GM19099 (cell line): ENCODE data around the gene SEMA3A.

ENCODE experiments used
- POLR2A ChIP-seq: IDR thresholded peaks from 3 replicates; pipeline ENCODE4 v1.6.1; 2011; ENCODE audit warnings: low read depth; ENCODE audit not compliant: insufficient read length; ENCODE audit errors: extremely low read depth

SEMA3A gene

GRCh38 chr7:84194484-84195271, at the start of gene SEMA3A:
Gene SEMA3A, minus strand, starts transcription at chr7:84194789. Its CDS starts 203 bp downstream, at chr7:84194586.
- TF ChIP-seq POLR2A: no peak

GRCh38 chr7:84238596-84238995, 44.0 kb upstream of the SEMA3A start:
- no peak for TF ChIP-seq POLR2A

DNA sequence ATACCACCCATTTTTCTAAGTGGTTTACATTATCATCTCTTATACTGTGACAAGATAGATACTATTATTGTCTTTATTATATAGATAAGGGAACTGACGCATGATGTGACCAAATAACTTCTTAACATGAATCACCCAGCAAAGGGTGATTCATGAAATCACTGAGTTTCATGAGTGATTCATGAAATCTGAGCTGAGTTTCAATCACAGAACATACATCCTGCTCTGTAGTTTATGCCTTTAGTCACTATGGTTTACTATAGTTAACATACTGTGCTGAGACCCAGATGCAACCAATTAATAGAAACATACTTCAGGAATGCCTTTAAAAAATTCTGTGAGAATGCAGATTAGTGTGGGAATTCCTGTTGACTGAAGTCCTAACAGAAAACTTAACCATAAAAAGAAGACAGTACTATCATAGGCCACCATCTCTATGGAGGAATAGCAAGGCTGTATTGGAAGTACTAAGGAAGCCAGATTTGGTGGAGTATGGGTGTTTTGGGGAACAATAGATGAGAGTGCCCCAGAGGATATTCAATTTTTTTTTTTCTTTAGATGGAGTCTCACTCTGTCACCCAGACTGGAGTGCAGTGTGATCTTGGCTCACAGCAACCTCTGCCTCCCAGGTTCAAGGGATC, 43.1 kb upstream of the SEMA3A start:
- no peak for TF ChIP-seq POLR2A

GRCh38 chr7:84236398-84236797, 41.8 kb upstream of the SEMA3A start:
- TF ChIP-seq POLR2A: no peak

DNA sequence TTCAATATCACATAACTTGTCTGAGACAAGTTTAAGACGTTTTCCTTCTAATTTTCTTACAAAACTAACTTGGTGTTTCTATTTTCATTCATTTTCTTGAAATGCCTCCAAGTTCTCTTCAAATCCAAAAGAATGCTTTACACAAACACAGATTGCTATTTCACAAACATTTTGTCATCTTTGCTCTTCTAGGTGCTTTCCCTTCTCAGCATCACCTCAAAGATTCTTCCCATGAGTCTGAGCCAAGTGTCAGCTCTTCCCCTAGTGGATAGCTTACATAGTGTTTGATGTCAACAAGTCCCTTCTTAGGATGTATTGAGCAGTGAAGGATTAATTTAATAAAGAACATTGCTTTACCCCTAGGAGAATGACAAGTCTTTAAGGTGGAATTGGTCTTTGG, 38.1 kb upstream of the SEMA3A start:
- TF ChIP-seq POLR2A: no peak

GRCh38 chr7:84231157-84231556, 36.6 kb upstream of the SEMA3A start:
- TF ChIP-seq POLR2A: no peak

GRCh38 chr7:84230491-84230890, 35.9 kb upstream of the SEMA3A start:
- TF ChIP-seq POLR2A: no peak

DNA sequence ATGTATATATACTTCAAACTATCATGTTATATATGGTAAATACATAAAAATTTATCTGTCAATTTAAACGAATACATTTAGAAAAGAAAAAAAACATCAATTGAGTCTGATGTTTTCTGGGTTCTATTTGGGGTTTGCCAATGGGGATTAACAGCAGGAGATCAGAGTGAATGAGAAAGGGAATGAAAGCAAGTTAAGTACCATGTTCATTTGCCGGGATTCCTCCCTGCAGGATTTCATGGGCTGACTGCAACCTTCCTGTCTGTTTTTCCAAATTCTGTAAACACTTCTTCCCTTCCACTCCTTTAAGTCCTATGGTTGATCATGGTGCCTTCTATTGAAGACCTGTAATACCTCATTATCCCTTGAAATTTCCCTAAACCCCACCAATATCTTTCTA, 33.9 kb upstream of the SEMA3A start:
- no peak for TF ChIP-seq POLR2A

GRCh38 chr7:84226759-84227158, 32.2 kb upstream of the SEMA3A start:
- TF ChIP-seq POLR2A: no peak

- TF ChIP-seq POLR2A: no peak
These were observed 29.9 kb upstream of the SEMA3A start for GRCh38 chr7:84224505-84224904.

DNA sequence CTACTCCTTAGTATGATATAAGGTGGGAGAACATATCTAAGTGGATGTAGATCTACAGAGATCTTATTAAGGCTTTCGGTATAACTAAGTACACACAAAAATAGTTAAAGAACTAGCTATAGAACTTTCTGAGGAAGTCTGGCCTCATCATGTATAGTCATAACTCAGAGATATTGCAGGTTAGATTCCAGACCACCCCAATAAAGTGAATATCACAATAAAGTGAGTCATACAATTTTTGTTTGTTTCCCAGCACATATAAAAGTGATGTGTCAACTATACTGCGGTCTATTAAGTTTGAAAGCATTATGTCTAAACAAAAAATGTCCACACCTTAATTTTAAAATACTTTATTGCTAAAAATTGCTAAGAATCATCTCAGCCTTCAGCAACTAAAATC, 24.7 kb upstream of the SEMA3A start:
- no peak for TF ChIP-seq POLR2A

DNA sequence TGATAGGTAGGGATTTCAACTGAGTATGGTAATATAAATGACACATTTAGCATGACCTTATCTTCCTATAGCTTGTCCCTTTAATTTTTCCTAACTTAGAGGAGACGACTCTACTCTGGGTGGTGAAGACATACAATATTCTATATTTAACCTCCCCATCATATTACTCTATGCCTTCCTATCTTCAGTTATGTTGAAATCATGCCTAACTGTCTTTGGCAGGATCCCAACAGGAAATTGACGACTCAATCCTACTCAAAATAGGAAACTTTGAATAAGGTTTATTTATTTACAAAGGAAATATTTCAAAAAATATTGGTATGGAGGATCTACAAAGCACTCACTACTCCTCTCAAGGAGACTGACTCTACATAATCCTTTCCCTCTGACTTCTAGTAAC, 24.1 kb upstream of the SEMA3A start:
- TF ChIP-seq POLR2A: no peak

DNA sequence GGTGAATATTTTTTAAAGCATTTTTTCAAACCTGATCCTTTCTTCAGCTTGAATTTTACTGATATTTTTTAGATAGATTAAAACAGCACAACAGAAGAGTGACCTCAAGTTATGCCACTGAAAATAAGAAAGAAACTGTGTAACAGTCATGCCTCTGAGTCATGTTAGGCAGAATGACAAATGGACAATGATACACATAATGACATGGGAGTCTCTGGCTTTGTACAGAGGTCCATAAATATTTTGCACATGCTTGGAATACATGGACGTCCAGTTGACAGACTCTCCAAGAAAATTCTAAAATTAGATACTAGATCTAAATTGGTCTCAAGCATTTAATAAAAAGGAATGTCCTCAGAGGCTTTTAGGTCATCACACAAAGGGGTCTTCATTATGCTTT, 21.9 kb upstream of the SEMA3A start:
- no peak for TF ChIP-seq POLR2A

DNA sequence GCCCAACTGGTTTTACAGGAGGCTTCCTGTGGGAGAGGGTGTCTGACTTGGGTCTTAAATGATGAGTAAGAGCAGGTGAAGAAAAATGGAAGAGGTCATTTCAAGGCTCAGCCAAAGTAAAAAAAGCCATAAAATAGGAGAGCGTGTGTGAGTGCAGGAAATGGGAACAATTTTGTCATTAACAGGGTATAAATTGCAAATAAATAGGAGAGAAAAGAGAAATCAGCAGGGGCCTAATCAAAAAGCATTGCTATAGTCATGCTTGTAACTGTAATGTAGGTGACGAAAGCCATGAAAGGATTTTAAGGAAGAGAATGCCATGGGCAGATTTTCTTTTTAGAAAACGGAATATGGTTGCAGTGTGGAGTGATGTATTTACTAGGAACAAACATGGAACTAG, 15.7 kb upstream of the SEMA3A start:
- no peak for TF ChIP-seq POLR2A

DNA sequence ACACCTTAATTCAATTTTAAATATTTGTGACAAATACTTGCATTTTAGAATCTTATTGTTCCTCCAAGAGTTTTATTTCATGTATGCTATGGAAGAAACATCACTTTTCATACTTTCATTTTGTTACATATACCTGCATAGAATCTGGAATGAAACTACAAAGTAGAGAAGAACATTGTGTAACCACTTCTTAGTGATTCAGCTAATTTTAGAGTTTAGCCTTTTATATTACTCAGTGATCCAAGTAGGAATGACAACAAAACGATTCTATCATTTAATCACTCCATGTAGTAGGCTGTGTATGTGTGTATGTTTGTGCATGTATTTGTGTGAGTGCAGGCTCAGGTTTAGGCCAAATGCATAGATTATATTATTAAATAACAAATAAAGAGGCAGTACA, 14.4 kb upstream of the SEMA3A start:
- TF ChIP-seq POLR2A: no peak

GRCh38 chr7:84207615-84208014, 13.0 kb upstream of the SEMA3A start:
- TF ChIP-seq POLR2A: no peak
